HPDE6-E6E7 (cell line): ENCODE data around the gene HLX.

Experiments
- DNase-seq: peaks from one replicate; pipeline ENCODE4 v3.0.0; 2011; ENCODE audit warnings: missing footprints; ENCODE audit errors: extremely low spot score

The HLX gene

DNA sequence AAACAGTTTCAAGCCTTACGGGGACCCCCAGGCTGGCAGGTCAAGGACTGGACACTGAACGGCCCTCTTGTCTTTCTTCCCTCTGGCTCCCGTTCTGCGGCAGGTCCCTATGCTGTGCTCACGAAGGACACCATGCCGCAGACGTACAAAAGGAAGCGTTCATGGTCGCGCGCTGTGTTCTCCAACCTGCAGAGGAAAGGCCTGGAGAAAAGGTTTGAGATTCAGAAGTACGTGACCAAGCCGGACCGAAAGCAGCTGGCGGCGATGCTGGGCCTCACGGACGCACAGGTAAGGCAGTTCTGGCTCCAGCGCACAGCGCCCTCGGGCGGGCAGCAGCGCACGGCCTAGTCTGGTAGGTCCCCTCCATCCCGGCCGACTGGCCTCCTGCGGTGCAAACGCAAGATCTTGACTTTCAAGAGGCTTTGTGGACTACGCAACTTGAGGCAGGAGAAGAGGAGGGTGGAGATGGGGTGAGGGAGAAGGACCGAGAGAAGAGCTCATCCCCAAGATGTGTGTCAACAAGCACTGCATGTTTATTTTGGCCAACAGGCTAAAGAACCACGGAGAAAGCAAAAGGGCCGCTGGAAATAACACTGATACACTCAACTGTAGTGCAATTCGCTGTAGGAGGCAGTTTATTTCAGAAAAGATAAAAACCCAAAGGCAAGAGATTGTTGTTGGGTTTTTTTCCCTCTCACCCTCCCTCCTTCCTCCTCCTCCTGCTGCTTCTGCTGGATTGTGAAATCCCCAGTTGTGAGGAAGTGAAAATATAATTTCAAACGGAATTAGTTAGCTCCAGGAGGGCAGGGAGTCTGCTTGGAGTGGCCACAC lies 3.0 kb downstream of the HLX start:
- no peak for DNase-seq

DNA sequence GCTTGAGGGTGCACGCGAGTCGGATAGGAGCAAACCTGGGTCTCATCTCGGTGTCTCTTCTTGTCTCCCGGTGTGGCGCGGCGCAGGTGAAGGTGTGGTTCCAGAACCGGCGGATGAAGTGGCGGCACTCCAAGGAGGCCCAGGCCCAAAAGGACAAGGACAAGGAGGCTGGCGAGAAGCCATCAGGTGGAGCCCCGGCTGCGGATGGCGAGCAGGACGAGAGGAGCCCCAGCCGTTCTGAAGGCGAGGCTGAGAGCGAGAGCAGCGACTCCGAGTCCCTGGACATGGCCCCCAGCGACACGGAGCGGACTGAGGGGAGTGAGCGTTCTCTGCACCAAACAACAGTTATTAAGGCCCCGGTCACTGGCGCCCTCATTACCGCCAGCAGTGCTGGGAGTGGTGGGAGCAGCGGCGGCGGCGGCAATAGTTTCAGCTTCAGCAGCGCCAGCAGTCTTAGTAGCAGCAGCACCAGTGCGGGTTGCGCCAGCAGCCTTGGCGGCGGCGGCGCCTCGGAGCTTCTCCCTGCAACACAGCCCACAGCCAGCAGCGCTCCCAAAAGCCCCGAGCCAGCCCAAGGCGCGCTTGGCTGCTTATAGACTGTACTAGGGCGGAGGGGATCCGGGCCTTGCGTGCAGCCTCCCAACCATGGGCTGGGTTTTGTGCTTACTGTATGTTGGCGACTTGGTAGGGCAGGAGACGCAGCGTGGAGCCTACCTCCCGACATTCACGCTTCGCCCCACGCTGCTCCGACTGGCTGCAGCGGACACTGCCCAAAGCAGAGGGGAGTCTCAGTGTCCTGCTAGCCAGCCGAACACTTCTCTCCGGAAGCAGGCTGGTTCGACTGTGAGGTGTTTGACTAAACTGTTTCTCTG lies 5.1 kb downstream of the HLX start:
- no peak for DNase-seq

- DNase-seq, result no peak
Observed at GRCh38 chr1:220884981-220885918, 6.0 kb downstream of the HLX start.

DNA sequence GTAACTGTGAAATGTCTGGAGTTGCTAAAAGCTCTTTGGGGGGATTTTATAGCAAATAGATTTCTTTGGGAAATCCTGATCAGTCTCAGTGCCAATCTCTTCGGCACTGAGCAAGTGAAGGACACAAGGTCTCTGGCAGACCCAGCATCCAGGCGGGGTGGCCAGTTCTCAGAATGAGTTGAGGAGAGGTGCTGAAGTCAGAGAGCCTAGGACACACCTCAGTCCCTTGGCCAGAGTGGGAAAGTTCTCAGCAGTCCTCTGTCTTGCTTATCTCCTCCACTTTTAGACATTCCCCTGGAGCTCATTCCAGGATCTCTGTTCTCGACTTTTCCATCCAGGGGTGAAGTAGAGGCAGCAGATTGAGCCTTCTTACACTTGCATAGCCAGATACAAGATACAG lies 6.7 kb downstream of the HLX start:
- DNase-seq, result no peak

DNA sequence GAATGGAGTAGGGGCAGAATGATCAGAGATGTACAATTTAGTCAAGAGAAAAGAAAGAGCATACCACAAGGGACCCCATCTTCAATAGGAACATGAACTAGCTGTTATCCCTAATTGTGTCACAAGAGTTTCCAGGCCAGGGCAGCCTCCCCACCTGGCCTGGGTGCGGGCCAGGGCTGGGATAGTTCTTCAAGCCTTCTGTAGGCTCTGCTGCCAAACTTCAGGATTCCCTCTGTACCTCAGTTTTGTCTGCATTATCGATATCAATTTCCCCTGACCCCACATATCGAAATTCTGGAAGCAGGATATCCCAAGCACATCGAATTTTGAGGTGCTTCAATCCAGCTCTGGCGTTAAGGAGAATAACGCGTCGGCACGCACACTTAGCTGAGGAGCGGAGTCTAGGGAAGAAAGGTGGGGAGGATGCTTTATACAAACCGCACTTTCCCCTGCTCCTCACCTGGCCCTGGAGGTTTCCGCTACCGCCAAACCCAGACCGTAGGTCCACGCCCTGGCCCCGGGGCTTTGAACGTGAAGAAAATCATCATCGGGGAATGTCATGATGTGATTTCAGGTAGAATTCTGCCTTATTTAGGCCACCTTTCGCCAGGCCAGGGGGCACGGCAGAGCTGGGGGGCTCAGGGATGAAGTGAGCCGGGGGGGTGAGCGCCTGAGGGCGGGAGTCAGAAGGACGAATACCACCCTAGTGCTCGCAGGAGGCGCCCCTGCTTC lies 7.4 kb downstream of the HLX start:
- DNase-seq, result no peak

GRCh38 chr1:220887202-220887519 lies 7.9 kb downstream of the HLX start:
- no peak for DNase-seq

GRCh38 chr1:220887520-220888416 lies 8.5 kb downstream of the HLX start:
- no peak for DNase-seq

GRCh38 chr1:220888417-220888986 lies 9.3 kb downstream of the HLX start:
- DNase-seq, result no peak

DNA sequence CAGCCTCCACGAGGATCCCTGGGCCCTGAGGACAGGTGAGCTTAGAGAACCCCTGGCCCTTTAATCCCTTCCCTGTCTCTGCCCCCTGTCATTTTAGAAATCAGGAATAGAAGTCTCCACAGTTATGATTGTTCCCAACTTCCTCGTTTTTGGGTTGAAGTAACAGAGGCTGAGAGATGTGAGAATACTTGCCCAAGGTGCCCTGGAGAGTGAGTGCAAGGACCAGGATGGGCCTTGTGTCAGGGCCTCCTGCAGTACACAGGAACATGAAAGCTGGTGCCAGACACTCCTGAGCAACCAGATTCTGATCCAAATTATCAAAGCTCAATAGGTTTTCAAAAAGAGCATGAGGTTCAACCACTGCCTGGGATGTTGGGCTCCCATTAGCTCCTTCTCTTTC lies 10.1 kb downstream of the HLX start:
- no peak for DNase-seq

DNA sequence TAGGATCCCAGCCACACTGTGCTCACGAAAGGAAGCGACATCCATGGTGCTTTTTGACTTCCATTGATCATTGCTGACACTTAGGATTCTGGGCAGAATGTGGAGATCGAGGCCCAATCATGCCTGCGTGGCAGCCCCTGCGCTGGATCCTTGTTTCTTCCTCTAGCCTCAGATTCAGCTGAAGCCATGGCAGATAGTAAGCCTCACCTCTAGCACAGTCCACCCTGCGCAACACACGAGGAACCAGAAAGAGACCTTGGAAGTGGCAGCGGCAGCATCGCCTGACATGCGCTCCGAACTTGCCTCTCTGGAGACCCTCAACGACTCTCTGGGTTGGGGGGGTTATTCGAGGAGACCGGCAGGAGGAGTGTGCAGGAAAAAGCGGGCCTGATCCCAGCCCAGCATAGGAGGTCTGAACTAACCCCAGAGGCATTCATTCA lies 10.6 kb downstream of the HLX start:
- DNase-seq, result no peak

GRCh38 chr1:220890602-220891001 lies 11.4 kb downstream of the HLX start:
- no peak for DNase-seq

GRCh38 chr1:220891224-220892085 lies 12.2 kb downstream of the HLX start:
- DNase-seq, result no peak

DNA sequence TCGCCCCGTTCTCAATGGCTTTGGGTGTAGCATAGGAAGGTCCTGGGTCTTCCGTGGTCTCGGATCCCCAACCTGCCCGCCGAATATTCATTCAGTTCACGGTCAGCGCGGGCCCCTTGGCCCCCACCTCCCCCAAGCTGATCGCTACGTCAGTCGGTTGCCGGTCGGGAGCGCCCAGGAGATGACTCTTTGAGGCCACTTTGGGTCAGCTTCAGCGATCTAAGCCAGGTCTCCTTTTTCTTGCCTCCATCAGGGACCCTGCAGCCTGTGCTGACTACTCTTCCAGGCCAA lies 12.8 kb downstream of the HLX start:
- DNase-seq, result no peak

DNA sequence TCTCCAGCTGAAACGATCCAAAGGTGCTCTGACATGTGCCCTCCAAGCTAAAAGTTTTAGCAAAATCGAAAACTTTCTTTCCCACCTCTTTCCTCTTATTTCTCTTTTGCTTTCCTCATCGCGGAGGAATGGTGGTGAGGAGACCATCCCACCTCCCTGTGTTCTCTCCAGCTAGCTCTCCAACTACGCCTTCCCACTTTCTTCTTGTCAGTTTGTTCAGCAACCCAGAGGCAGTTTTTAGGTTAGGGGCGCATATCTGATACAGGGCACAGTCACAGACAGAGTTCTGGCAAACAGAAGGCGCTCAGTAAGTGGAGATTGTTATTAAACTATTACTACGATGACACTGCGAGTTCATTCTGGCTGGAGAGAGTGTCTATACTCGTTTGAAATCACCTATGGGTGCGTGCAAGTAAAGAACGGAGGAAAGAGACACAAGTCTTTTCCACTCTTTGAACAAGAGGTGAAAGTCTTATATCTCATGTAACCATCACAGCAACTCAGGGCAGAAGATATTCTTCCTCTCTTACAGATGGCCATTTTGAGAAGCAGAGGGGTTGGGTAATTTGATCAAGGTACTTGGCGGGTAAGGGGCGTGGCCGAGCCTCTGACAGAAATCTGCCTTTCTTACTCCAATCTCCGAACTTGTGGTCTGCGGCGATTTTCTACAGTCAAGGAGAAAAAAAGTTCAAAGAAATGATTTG lies 13.9 kb downstream of the HLX start:
- DNase-seq, result no peak

- DNase-seq, result no peak
Observed at GRCh38 chr1:220893701-220894024, 14.4 kb downstream of the HLX start.

GRCh38 chr1:220894025-220894923 lies 15.0 kb downstream of the HLX start:
- DNase-seq, result no peak

DNA sequence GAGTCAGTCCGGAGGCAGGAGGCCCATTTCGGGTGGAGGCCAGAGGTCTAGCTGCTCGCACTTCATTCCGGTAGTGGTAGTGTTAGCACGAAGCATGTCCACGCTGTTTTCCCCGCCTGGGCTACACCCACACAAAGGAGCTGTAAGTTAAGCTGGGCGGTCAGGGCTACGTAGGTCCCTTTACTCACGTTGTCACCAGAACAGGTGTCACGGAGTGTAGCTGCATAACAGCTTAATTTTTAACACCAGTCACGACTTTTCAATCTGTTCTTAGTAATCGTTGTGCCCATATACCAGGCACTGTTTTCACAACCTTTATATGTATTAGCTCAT lies 15.6 kb downstream of the HLX start:
- no peak for DNase-seq
